ENCODE measurements around the gene ATP2C2. TPM values are rescaled to one million over a fixed set of nuclear protein-coding genes. Genes with fewer than 3 reads are reported as not detected.

ATP2C2 gene
- total and polyA plus RNA-seq, 2 of the 8 experiments (the other 6 are each of a cell fraction or from before 2014, with no cell fraction given): 1.2 to 2.8 TPM

DNA sequence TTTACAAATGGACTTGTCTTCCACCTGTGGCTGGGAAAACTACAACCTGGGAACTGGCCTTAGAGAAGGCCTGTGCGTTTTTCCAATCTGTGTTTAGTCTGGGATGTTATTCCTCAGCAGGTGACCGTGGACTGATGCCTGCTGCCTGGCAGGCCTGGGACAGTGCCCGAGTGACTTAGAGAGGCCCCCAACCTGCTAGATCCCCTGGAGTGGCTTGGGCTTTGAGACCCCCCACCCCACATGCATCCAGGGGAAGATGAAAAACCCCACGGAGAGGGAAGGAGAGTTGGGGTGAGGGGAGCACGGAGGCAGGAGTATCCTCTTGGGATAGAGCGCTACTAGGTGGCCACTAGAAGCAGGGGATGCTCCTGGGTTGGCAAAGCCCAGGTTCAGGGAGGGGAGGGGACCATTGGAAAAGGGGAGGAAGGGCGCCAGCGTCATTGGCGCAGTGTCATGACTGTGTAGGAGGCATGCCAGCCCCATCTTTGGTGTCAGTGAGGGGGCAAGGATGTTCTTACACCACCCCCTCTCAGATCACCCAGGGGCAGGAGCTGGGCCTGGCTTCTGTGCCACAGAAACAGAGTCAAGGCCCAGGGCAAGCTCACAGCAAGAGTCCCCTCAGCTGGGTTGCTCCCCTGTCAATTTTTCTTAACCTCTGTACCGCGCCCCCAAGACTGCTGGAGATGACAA lies 82.0 kb downstream of the ATP2C2 start:
- Histone ChIP-seq H3K4ac (replicated peaks; ENCODE audit: insufficient read length, low read depth, low read length) (no peak overlapping the region), H4K8ac (ENCODE audit: extremely low read depth, insufficient read depth, low read length) (no peak overlapping the region), H3K9ac (replicated peaks in 1 of 4; ENCODE audit: extremely low read depth in 1 of 4, low read depth in 3 of 4, low read length in 3 of 4) (no peak overlapping the region), H4K5ac (ENCODE audit: insufficient read length, low read depth, low read length) (no peak overlapping the region), H3K18ac (ENCODE audit: extremely low read depth, low read length) (no peak overlapping the region), H3K23ac (ENCODE audit: insufficient read length) (no peak overlapping the region), H2BK120ac (replicated peaks; ENCODE audit: low read depth, low read length) (no peak overlapping the region), H3K4me2 (ENCODE audit: insufficient read depth in 1 of 2, low read depth in 2 of 2, low read length in 2 of 2) (no peak overlapping the region), H2BK5ac (ENCODE audit: low read depth, low read length) (no peak overlapping the region), H4K20me1 (replicated peaks in 1 of 2; ENCODE audit: control insufficient read depth in 1 of 2, insufficient read depth in 2 of 2, low read length in 2 of 2) (no peaks in the 10 kb centered on the region), H3K56ac (replicated peaks; ENCODE audit: insufficient read length, low read depth, low read length) (no peak overlapping the region), H2BK15ac (ENCODE audit: low read length) (no peak overlapping the region), H3K79me1 (ENCODE audit: low read depth, low read length) (no peaks in the 10 kb centered on the region), H3K36me3 (ENCODE audit: control insufficient read depth in 2 of 4, insufficient read depth in 4 of 4, low read length in 3 of 4) (no peaks in the 10 kb centered on the region), H2BK12ac (ENCODE audit: low read depth, low read length) (no peak overlapping the region), H2BK20ac (ENCODE audit: low read length) (no peak overlapping the region), H2AFZ (ENCODE audit: low read length) (no peak overlapping the region), H3K14ac (ENCODE audit: insufficient read length) (no peak overlapping the region), H2AK5ac (ENCODE audit: low read depth, low read length) (no peak overlapping the region), H3K4me1 (replicated peaks in 1 of 4; ENCODE audit: control insufficient read depth in 3 of 4, insufficient read depth in 4 of 4, low read length in 3 of 4) (no peaks in the 10 kb centered on the region; a peak in 1 of 7 replicates), H3K27me3 (replicated peaks in 1 of 4; ENCODE audit: control insufficient read depth in 3 of 4, extremely low read depth in 1 of 4, insufficient read depth in 3 of 4, low read length in 3 of 4) (no peaks in the 10 kb centered on the region), H3K23me2 (ENCODE audit: low read depth, low read length) (no peaks in the 10 kb centered on the region), H3K9me3 (ENCODE audit: insufficient read depth in 2 of 2, low read depth in 1 of 2, low read length in 1 of 2) (no peaks in the 10 kb centered on the region), H3K4me3 (ENCODE audit: extremely low read depth in 1 of 4, insufficient read depth in 2 of 4, low read depth in 3 of 4, low read length in 4 of 4) (no peak overlapping the region), H3K27ac (ENCODE audit: low read depth, low read length) (no peak overlapping the region), H3K79me2 (ENCODE audit: control insufficient read depth in 1 of 2, insufficient read depth in 2 of 2, low read length in 2 of 2) (no peaks in the 10 kb centered on the region), H4K91ac (replicated peaks; ENCODE audit: insufficient read length, low read length) (no peak overlapping the region)
- POLR2A ChIA-PET (ENCODE audit: partially characterized antibody): no interaction called here
- FAIRE-seq (no peak), DNase-seq (ENCODE audit: low read depth in 1 of 2, low spot score in 2 of 2) (no peak)
- CTCF ChIA-PET (ENCODE audit: partially characterized antibody): interaction anchor here (0.8 kb wide), 1 partner anchor 14 kb away, joined by 3 read pairs; no protein-coding TSS in a partner anchor
- TF ChIP-seq TCF12 (IDR thresholded peaks at IDR 0.05; ENCODE audit: low read depth, low read length) (no peak), RAD21 (IDR thresholded peaks at IDR 0.05 in 1 of 2, conservative IDR thresholded peaks at IDR 0.05 in 1 of 2; ENCODE audit: low read depth in 2 of 2, low read length in 2 of 2) (0 out of 4 replicates have a peak, but pooled peaks of 1 of the 2 experiments have one; percentile 4)
- 81% methylated on average over 11 of the region's 11 CpGs; no CpG with 5 or more reads in 1 of the 2 experiments for WGBS, 2 experiments (ENCODE audit: extremely low coverage in 1 of 2, insufficient coverage in 1 of 2, insufficient read length in 1 of 2, insufficient replicate concordance in 2 of 2, low coverage in 1 of 2, low lambda C conversion rate in 2 of 2, missing lambda C conversion rate in 1 of 2)

Data from H1 (cell line).